OCI-LY1 (cell line): Measurements from ENCODE around the gene PADI1.

Experiments used
- EZH2 ChIP-seq: fragments of 200-600 bp; sonication (generic), shearing (Covaris generic); IDR thresholded peaks from 2 replicates; pipeline ENCODE4 v1.8.0; 2017; ENCODE audit warnings: borderline replicate concordance, mixed run types, mild to moderate bottlenecking, antibody characterized with exemption, low read length, moderate library complexity, mixed read lengths
- TF ChIP-seq, protein P1 (sequence below): fragments of 200-600 bp; sonication (generic), shearing (Covaris generic); IDR thresholded peaks from 2 replicates; pipeline ENCODE4 v1.5.1; 2017; ENCODE audit warnings: mild to moderate bottlenecking, antibody characterized with exemption, low read length, moderate library complexity, mixed read lengths

DNA sequence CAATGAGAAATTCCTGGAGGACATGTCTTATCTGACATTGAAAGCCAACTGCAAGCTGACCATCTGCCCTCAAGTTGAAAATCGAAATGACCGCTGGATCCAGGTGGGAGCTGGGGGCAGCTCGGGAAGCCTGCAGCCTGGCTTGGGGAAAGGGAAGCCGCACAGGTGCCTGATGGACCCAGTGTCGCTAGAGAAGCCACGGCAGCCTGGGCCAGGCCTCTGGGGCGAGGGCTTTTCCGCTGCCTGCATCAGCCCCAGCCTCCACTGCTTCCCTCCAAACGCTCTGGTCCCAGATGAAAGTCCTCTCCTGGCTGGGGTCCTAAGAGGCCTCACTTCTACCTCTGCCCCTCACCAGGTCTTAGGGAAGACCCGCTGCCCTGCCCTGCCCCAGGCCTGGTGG is 25.2 kb downstream of the PADI1 start:
- TF ChIP-seq, protein P1, sequence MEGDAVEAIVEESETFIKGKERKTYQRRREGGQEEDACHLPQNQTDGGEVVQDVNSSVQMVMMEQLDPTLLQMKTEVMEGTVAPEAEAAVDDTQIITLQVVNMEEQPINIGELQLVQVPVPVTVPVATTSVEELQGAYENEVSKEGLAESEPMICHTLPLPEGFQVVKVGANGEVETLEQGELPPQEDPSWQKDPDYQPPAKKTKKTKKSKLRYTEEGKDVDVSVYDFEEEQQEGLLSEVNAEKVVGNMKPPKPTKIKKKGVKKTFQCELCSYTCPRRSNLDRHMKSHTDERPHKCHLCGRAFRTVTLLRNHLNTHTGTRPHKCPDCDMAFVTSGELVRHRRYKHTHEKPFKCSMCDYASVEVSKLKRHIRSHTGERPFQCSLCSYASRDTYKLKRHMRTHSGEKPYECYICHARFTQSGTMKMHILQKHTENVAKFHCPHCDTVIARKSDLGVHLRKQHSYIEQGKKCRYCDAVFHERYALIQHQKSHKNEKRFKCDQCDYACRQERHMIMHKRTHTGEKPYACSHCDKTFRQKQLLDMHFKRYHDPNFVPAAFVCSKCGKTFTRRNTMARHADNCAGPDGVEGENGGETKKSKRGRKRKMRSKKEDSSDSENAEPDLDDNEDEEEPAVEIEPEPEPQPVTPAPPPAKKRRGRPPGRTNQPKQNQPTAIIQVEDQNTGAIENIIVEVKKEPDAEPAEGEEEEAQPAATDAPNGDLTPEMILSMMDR, result no peak
- no peak for TF ChIP-seq EZH2
